WTC11 (cell line): ENCODE results near the gene FER1L5. TPM values are rescaled to one million over a fixed set of nuclear protein-coding genes. Genes with fewer than 3 reads are reported as not detected.

ENCODE experiments used
- ATAC-seq: fragments of 200-7000 bp; cut with Tn5 transposase; 2 replicates; pipeline ENCODE4 v1.10.0; 2021; ENCODE audit warnings: mild to moderate bottlenecking, moderate library complexity
- CTCF ChIA-PET: fragments of 300-600 bp; sonication (Branson Sonifier 250); formaldehyde crosslinking; loops from one replicate; lab custom pipeline; 2021; ENCODE audit warnings: antibody characterized with exemption; lab: Charles Lee
- POLR2A ChIA-PET: fragments of 350-600 bp; sonication (Branson Sonifier 250); formaldehyde crosslinking; loops from one replicate; lab custom pipeline; 2021; ENCODE audit warnings: antibody characterized with exemption; lab: Charles Lee
- DNase-seq: peaks from one replicate; pipeline ENCODE4 v3.0.0; 2021; ENCODE audit warnings: low spot score
- H3K27ac Mint-ChIP-seq: 2 replicates; pipeline ENCODE4 v1.8.0; 2021; ENCODE audit warnings: mixed read lengths
- H3K27me3 Mint-ChIP-seq: 2 replicates; pipeline ENCODE4 v1.8.0; 2021; ENCODE audit warnings: low read depth, mild to moderate bottlenecking, moderate library complexity, mixed read lengths
- H3K36me3 Mint-ChIP-seq: 2 replicates; pipeline ENCODE4 v1.8.0; 2021; ENCODE audit warnings: mixed read lengths
- H3K4me1 Mint-ChIP-seq: 2 replicates; pipeline ENCODE4 v1.8.0; 2022; ENCODE audit warnings: mixed read lengths
- H3K4me3 Mint-ChIP-seq: 2 replicates; pipeline ENCODE4 v1.8.0; 2021; ENCODE audit warnings: mild to moderate bottlenecking, moderate library complexity, mixed read lengths
- H3K9me3 Mint-ChIP-seq: 2 replicates; pipeline ENCODE4 v1.8.0; 2021; ENCODE audit warnings: mixed read lengths
- FOXJ3 ChIP-seq: sonication (generic); formaldehyde crosslinking; IDR thresholded peaks from 2 replicates; pipeline ENCODE4 v1.9.0; 2021; ENCODE audit warnings: missing genetic modification reagents, mild to moderate bottlenecking, borderline replicate concordance
- FOXK1 ChIP-seq: sonication (generic); formaldehyde crosslinking; IDR thresholded peaks from 2 replicates; pipeline ENCODE4 v1.8.0; 2022; ENCODE audit warnings: mild to moderate bottlenecking, moderate library complexity, missing genetic modification reagents
- JAZF1 ChIP-seq: fragments of 250-450 bp; sonication (Bioruptor Pico); IDR thresholded peaks from 2 replicates; pipeline ENCODE4 v1.9.0; 2021; ENCODE audit warnings: moderate library complexity, mild to moderate bottlenecking, inconsistent platforms
- JUN ChIP-seq: sonication (generic); formaldehyde crosslinking; IDR thresholded peaks from 2 replicates; pipeline ENCODE4 v1.8.0; 2023; ENCODE audit warnings: mild to moderate bottlenecking, missing genetic modification reagents
- KAT7 ChIP-seq: sonication (generic); formaldehyde crosslinking; IDR thresholded peaks from 2 replicates; pipeline ENCODE4 v1.8.1; 2023; ENCODE audit warnings: missing genetic modification reagents, mild to moderate bottlenecking, borderline replicate concordance
- NFE2L1 ChIP-seq: sonication (generic); formaldehyde crosslinking; IDR thresholded peaks from 2 replicates; pipeline ENCODE4 v1.8.1; 2023; ENCODE audit warnings: missing genetic modification reagents
- NR3C1 ChIP-seq: sonication (generic); formaldehyde crosslinking; conservative IDR thresholded peaks from 2 replicates; pipeline ENCODE4 v1.8.1; 2023; ENCODE audit warnings: low read depth, mild to moderate bottlenecking, missing genetic modification reagents
- ZNF219 ChIP-seq: sonication (generic); formaldehyde crosslinking; IDR thresholded peaks from 2 replicates; pipeline ENCODE4 v1.8.0; 2023; ENCODE audit warnings: missing genetic modification reagents, mild to moderate bottlenecking, borderline replicate concordance
- ZNF396 ChIP-seq: fragments of 250-450 bp; sonication (Bioruptor Pico); IDR thresholded peaks from 2 replicates; pipeline ENCODE4 v1.8.0; 2021; ENCODE audit warnings: mild to moderate bottlenecking, moderate library complexity, borderline replicate concordance
- ZNF416 ChIP-seq: fragments of 250-450 bp; sonication (Bioruptor Pico); IDR thresholded peaks from 2 replicates; pipeline ENCODE4 v1.9.0; 2021; ENCODE audit warnings: mild to moderate bottlenecking, inconsistent platforms
- total RNA-seq: library from RNA; stranded (reverse); gene quantifications from 3 replicates; pipeline ENCODE4 v1.2.3, GENCODE V29; 2021
- TF ChIP-seq, protein P1 (sequence below): sonication (generic); formaldehyde crosslinking; IDR thresholded peaks from 2 replicates; pipeline ENCODE4 v1.8.1; 2023; ENCODE audit warnings: mild to moderate bottlenecking, missing genetic modification reagents
- TF ChIP-seq, protein P2 (sequence below): sonication (generic); formaldehyde crosslinking; IDR thresholded peaks from 2 replicates; pipeline ENCODE4 v1.8.0; 2023; ENCODE audit warnings: missing genetic modification reagents
- TF ChIP-seq, protein P3 (sequence below): sonication (generic); formaldehyde crosslinking; IDR thresholded peaks from 2 replicates; pipeline ENCODE4 v1.8.0; 2023; ENCODE audit warnings: missing genetic modification reagents, mild to moderate bottlenecking, borderline replicate concordance
- TF ChIP-seq, protein P4 (sequence below): fragments of 250-450 bp; sonication (Bioruptor Pico); conservative IDR thresholded peaks from 2 replicates; pipeline ENCODE4 v1.9.0; 2021; ENCODE audit warnings: mild to moderate bottlenecking
- TF ChIP-seq, protein P5 (sequence below): fragments of 250-450 bp; sonication (Bioruptor Pico); IDR thresholded peaks from 2 replicates; pipeline ENCODE4 v1.9.0; 2021; ENCODE audit warnings: mild to moderate bottlenecking
- TF ChIP-seq, protein P6 (sequence below): sonication (generic); formaldehyde crosslinking; IDR thresholded peaks from 2 replicates; pipeline ENCODE4 v1.8.1; 2023; ENCODE audit warnings: mild to moderate bottlenecking, missing genetic modification reagents, moderate library complexity

Gene FER1L5
- total RNA-seq, 1 experiment from 2014 or later = 1.4 TPM

DNA sequence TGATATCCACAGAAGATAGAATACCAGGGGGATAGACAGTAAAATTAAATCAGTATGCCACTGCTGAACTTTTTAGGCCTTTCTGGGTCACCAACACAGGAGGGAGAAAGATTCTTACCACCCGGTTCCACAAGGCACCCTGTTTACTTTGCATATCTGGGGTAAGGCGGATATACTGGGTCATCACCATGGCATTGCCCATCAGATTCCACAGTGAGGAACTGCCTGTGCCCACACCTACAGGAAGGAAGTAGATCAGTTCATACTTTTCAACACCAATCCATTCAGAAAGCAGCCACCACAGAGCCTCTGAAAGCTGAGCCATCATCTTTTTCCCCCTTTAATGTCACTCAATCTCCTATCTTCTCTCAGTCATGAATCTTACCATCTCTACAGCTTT is 95.3 kb downstream of the FER1L5 start (continued):
- TF ChIP-seq, protein P1, sequence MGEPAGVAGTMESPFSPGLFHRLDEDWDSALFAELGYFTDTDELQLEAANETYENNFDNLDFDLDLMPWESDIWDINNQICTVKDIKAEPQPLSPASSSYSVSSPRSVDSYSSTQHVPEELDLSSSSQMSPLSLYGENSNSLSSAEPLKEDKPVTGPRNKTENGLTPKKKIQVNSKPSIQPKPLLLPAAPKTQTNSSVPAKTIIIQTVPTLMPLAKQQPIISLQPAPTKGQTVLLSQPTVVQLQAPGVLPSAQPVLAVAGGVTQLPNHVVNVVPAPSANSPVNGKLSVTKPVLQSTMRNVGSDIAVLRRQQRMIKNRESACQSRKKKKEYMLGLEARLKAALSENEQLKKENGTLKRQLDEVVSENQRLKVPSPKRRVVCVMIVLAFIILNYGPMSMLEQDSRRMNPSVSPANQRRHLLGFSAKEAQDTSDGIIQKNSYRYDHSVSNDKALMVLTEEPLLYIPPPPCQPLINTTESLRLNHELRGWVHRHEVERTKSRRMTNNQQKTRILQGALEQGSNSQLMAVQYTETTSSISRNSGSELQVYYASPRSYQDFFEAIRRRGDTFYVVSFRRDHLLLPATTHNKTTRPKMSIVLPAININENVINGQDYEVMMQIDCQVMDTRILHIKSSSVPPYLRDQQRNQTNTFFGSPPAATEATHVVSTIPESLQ = no peak
- TF ChIP-seq FOXK1 (CRISPR knock-in tag) = no peak
- no peak for TF ChIP-seq FOXJ3 (CRISPR knock-in tag)
- TF ChIP-seq, protein P2, sequence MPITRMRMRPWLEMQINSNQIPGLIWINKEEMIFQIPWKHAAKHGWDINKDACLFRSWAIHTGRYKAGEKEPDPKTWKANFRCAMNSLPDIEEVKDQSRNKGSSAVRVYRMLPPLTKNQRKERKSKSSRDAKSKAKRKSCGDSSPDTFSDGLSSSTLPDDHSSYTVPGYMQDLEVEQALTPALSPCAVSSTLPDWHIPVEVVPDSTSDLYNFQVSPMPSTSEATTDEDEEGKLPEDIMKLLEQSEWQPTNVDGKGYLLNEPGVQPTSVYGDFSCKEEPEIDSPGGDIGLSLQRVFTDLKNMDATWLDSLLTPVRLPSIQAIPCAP (CRISPR knock-in tag) = no peak
- TF ChIP-seq NR3C1 (CRISPR knock-in tag) = no peak
- no peak for TF ChIP-seq ZNF416 (CRISPR knock-in tag)
- no peak for TF ChIP-seq JAZF1 (CRISPR knock-in tag)
- TF ChIP-seq, protein P3, sequence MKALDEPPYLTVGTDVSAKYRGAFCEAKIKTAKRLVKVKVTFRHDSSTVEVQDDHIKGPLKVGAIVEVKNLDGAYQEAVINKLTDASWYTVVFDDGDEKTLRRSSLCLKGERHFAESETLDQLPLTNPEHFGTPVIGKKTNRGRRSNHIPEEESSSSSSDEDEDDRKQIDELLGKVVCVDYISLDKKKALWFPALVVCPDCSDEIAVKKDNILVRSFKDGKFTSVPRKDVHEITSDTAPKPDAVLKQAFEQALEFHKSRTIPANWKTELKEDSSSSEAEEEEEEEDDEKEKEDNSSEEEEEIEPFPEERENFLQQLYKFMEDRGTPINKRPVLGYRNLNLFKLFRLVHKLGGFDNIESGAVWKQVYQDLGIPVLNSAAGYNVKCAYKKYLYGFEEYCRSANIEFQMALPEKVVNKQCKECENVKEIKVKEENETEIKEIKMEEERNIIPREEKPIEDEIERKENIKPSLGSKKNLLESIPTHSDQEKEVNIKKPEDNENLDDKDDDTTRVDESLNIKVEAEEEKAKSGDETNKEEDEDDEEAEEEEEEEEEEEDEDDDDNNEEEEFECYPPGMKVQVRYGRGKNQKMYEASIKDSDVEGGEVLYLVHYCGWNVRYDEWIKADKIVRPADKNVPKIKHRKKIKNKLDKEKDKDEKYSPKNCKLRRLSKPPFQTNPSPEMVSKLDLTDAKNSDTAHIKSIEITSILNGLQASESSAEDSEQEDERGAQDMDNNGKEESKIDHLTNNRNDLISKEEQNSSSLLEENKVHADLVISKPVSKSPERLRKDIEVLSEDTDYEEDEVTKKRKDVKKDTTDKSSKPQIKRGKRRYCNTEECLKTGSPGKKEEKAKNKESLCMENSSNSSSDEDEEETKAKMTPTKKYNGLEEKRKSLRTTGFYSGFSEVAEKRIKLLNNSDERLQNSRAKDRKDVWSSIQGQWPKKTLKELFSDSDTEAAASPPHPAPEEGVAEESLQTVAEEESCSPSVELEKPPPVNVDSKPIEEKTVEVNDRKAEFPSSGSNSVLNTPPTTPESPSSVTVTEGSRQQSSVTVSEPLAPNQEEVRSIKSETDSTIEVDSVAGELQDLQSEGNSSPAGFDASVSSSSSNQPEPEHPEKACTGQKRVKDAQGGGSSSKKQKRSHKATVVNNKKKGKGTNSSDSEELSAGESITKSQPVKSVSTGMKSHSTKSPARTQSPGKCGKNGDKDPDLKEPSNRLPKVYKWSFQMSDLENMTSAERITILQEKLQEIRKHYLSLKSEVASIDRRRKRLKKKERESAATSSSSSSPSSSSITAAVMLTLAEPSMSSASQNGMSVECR = no peak

DNA sequence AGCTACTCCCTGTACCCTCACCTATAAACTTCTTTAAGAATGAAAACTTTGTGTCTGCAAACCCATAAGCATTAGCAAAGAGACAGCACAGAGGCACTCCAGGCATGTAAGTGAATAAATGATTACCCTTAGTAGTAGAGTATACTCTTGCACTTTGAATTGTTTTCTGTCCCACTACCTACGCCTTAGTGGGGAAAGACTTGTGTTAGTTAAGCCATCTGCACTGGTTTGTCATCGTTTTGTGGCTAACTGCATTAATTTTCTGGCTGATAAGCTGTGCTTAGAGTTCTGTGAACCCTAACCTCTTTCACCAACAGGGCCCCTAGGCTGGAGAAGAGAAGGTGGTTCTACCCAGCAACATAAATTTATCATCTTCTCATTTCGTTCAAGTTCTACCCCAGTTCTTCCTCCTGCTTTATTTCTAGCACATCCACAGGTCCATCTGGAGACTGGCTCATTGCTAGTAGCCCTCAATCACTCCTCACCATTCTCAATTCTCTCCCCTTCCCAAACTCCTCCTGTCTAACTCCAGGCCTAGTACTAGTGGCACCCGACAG is 96.6 kb downstream of the FER1L5 start:
- Mint-ChIP-seq H3K9me3 (no peaks in the 10 kb centered on the region), H3K4me1 (peaks cover 14% of the 10 kb centered on the region), H3K36me3 (peaks cover 21% of the 10 kb centered on the region)
- POLR2A ChIA-PET = no interaction called here
- CTCF ChIA-PET = interaction anchor here (1.0 to 1.1 kb wide), 2 partner anchors 24 to 100 kb away, joined by 3 read pairs; no protein-coding TSS in a partner anchor
- ATAC-seq (peak; percentile 7), DNase-seq (no peak)
- TF ChIP-seq, protein P2 (CRISPR knock-in tag) = no peak
- TF ChIP-seq, protein P4, sequence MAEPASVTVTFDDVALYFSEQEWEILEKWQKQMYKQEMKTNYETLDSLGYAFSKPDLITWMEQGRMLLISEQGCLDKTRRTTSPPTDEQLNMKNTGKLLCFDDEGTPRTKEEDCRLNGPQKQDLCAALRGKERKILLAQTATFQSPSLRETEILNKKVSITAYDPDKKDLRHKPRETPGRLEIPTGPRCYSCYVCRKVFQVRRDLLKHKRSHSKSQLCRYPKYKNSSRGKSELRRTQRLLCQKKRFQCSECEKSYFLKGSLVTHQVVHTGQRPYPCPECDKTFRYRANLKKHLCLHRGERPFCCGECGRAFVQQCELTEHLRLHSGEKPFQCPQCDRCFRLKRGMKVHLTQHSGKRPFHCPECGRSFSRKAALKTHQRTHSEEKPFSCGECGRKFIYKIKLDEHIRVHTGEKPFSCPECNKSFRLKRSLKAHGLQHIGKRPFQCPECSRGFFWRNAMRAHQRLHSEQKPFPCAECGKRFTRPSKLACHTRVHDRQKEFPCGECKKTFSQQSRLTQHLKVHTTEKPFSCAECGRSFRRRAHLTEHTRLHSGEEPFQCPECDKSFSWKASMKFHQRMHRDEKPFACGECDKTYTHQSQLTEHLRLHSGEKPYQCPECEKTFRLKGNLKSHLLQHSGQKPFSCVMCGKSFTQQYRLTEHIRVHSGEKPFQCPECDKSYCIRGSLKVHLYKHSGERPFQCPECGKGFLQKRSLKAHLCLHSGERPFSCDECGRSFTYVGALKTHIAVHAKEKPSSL (CRISPR knock-in tag) = no peak
- TF ChIP-seq KAT7 (CRISPR knock-in tag) (no peak), NFE2L1 (CRISPR knock-in tag) (no peak), ZNF219 (CRISPR knock-in tag) (no peak), JUN (no peak), ZNF396 (CRISPR knock-in tag) (no peak)
- TF ChIP-seq, protein P5, sequence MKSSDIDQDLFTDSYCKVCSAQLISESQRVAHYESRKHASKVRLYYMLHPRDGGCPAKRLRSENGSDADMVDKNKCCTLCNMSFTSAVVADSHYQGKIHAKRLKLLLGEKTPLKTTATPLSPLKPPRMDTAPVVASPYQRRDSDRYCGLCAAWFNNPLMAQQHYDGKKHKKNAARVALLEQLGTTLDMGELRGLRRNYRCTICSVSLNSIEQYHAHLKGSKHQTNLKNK = no peak
- TF ChIP-seq, protein P6, sequence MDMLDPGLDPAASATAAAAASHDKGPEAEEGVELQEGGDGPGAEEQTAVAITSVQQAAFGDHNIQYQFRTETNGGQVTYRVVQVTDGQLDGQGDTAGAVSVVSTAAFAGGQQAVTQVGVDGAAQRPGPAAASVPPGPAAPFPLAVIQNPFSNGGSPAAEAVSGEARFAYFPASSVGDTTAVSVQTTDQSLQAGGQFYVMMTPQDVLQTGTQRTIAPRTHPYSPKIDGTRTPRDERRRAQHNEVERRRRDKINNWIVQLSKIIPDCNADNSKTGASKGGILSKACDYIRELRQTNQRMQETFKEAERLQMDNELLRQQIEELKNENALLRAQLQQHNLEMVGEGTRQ (CRISPR knock-in tag) = no peak
- TF ChIP-seq, all 79 proteins: peak for 0
- peak overlapping the region; percentile 95 for H3K4me3 Mint-ChIP-seq
- H3K27me3 Mint-ChIP-seq = no peaks in the 10 kb centered on the region
- H3K27ac Mint-ChIP-seq = peak overlapping the region; percentile 44
